Fibroblast of lung (primary cell): ENCODE results near the gene SDK1. TPM values are rescaled to one million over a fixed set of nuclear protein-coding genes. Genes with fewer than 3 reads are reported as not detected.

Source experiments
- DNase-seq, 2 donors: peaks; one replicate each; pipeline versions ENCODE4 v3.0.0 to v3.0.0-alpha.2; 2010; ENCODE audit warnings: low read depth in 2 of 2
- H2AFZ ChIP-seq: 2 replicates; pipeline ENCODE4 v1.5.1; 2012; ENCODE audit warnings: low read length, control low read depth, inconsistent platforms
- H3K27ac ChIP-seq: 2 replicates; pipeline ENCODE4 v1.5.1; 2011; ENCODE audit warnings: low read length, control low read depth; ENCODE audit not compliant: insufficient read depth
- H3K27me3 ChIP-seq: 2 replicates; pipeline ENCODE4 v1.5.1; 2011; ENCODE audit warnings: mild to moderate bottlenecking, low read length; ENCODE audit not compliant: control insufficient read depth, insufficient read depth
- H3K36me3 ChIP-seq: 2 replicates; pipeline ENCODE4 v1.5.1; 2011; ENCODE audit warnings: low read length; ENCODE audit not compliant: control insufficient read depth, insufficient read depth
- H3K4me1 ChIP-seq: 2 replicates; pipeline ENCODE4 v1.5.1; 2011; ENCODE audit warnings: low read length; ENCODE audit not compliant: control insufficient read depth, insufficient read depth; ENCODE audit errors: extremely low read depth
- H3K4me2 ChIP-seq: 2 replicates; pipeline ENCODE4 v1.5.1; 2011; ENCODE audit warnings: low read length, control low read depth; ENCODE audit not compliant: insufficient read depth; ENCODE audit errors: extremely low read depth
- H3K4me3 ChIP-seq, 4 experiments: fragments of 200-600 bp in 1 of 4; sonication (generic) in 1 of 4; replicated peaks in 1 of 4; 2 replicates each; pipeline ENCODE4 v1.5.1; 2011 to 2016; ENCODE audit warnings: low read length in 4 of 4, low read depth in 3 of 4, mild to moderate bottlenecking in 3 of 4, control low read depth in 2 of 4, inconsistent platforms in 1 of 4, mixed read lengths in 1 of 4; ENCODE audit not compliant: insufficient read depth in 1 of 4; ENCODE audit errors: control extremely low read depth in 1 of 4
- H3K79me2 ChIP-seq: 2 replicates; pipeline ENCODE4 v1.5.1; 2012; ENCODE audit warnings: mild to moderate bottlenecking, low read length, inconsistent platforms; ENCODE audit not compliant: control insufficient read depth, insufficient read depth
- H3K9ac ChIP-seq: 2 replicates; pipeline ENCODE4 v1.5.1; 2011; ENCODE audit warnings: mild to moderate bottlenecking, low read length, control low read depth; ENCODE audit not compliant: insufficient read depth
- H3K9me3 ChIP-seq: 2 replicates; pipeline ENCODE4 v1.5.1; 2012; ENCODE audit warnings: low read depth, low read length; ENCODE audit not compliant: control insufficient read depth, insufficient read depth
- H4K20me1 ChIP-seq: 2 replicates; pipeline ENCODE4 v1.5.1; 2011; ENCODE audit warnings: low read length; ENCODE audit not compliant: control insufficient read depth, insufficient read depth; ENCODE audit errors: extremely low read depth
- EZH2 ChIP-seq: IDR thresholded peaks from 2 replicates; pipeline ENCODE4 v1.5.1; 2012; ENCODE audit warnings: low read length, control low read depth, mild to moderate bottlenecking; ENCODE audit errors: missing control alignments
- polyA plus RNA-seq, 2 donors: library from polyadenylated mRNA; depleted of rRNA in 1 of 2; stranded (reverse) in 1 of 2; unstranded in 1 of 2; fragments of >200 nt; gene quantifications; 2 replicates each; pipeline ENCODE4 v1.2.1, GENCODE V29; 2011 to 2012; ENCODE audit warnings: missing spikeins in 1 of 2
- total RNA-seq: library from RNA; depleted of rRNA; stranded (reverse); fragments of >200 nt; gene quantifications from 2 replicates; pipeline ENCODE4 v1.2.1, GENCODE V29; 2014
- TF ChIP-seq, protein P1 (sequence below), 2 donors: IDR thresholded peaks in 1 of 2; conservative IDR thresholded peaks in 1 of 2; 1 replicate in 1 of 2; 2 replicates in 1 of 2; pipeline ENCODE4 v1.5.1; 2011 to 2012; ENCODE audit warnings: low read length in 2 of 2, control low read depth in 1 of 2, inconsistent platforms in 1 of 2, low read depth in 1 of 2, mild to moderate bottlenecking in 1 of 2

Gene SDK1
- total and polyA plus RNA-seq, 2 donors (not counting 1 experiment from before 2014, with no cell fraction given), result 1.0 to 8.6 TPM

DNA sequence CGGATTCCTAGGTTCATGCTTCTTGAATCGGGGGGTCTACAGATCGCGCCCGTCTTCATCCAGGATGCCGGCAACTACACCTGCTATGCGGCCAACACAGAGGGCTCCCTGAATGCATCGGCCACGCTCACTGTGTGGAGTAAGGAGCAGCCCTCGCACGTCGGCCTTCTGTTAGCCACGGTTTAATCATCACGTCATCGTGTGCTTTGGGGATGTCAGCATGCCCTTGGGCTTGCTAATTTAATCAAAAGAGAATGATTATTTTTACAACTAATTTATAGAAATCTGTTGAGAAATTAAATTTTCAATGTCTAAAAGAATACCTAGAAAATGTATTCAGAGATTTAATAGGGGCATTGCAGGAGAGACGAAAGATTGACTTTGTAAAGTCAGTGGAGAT lies 668.2 kb downstream of the SDK1 start:
- Histone ChIP-seq H3K4me3 (no peak overlapping the region), H3K27ac (no peak overlapping the region), H3K9me3 (no peaks in the 10 kb centered on the region), H3K4me2 (no peak overlapping the region), H3K36me3 (no peaks in the 10 kb centered on the region), H2AFZ (no peak overlapping the region), H3K27me3 (no peaks in the 10 kb centered on the region), H3K79me2 (no peaks in the 10 kb centered on the region), H3K4me1 (no peaks in the 10 kb centered on the region), H4K20me1 (no peaks in the 10 kb centered on the region), H3K9ac (no peak overlapping the region)
- no peak for TF ChIP-seq EZH2
- TF ChIP-seq, protein P1, sequence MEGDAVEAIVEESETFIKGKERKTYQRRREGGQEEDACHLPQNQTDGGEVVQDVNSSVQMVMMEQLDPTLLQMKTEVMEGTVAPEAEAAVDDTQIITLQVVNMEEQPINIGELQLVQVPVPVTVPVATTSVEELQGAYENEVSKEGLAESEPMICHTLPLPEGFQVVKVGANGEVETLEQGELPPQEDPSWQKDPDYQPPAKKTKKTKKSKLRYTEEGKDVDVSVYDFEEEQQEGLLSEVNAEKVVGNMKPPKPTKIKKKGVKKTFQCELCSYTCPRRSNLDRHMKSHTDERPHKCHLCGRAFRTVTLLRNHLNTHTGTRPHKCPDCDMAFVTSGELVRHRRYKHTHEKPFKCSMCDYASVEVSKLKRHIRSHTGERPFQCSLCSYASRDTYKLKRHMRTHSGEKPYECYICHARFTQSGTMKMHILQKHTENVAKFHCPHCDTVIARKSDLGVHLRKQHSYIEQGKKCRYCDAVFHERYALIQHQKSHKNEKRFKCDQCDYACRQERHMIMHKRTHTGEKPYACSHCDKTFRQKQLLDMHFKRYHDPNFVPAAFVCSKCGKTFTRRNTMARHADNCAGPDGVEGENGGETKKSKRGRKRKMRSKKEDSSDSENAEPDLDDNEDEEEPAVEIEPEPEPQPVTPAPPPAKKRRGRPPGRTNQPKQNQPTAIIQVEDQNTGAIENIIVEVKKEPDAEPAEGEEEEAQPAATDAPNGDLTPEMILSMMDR (conservative IDR thresholded peaks at IDR 0.05 in 1 of 2, IDR thresholded peaks at IDR 0.05 in 1 of 2; ENCODE audit: low read depth in 1 of 2, low read length in 2 of 2), result no peak
- no peak for DNase-seq

DNA sequence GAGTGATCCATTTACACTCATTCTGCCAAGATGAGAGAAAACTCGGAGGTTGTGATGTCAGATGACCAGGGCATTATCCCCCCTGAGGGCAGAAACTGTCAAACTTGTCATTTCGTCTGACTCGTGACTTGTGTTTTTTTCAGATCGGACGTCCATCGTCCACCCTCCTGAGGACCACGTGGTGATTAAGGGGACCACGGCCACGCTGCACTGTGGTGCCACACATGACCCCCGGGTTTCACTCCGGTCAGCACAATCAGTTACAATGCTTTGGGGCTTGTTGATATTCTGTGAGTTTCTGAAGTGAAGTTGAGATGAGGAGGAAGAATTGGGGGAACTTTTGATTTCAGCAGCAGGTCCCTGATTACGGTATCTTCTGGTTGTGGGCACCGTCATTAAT lies 670.3 kb downstream of the SDK1 start:
- no peak overlapping the region for H3K9ac ChIP-seq
- no peaks in the 10 kb centered on the region for H3K9me3 ChIP-seq
- DNase-seq, result no peak
- no peaks in the 10 kb centered on the region for H3K79me2 ChIP-seq
- no peak overlapping the region for H3K4me2 ChIP-seq
- TF ChIP-seq, protein P1 (conservative IDR thresholded peaks at IDR 0.05 in 1 of 2, IDR thresholded peaks at IDR 0.05 in 1 of 2; ENCODE audit: low read depth in 1 of 2, low read length in 2 of 2), result no peak
- TF ChIP-seq EZH2, result no peak
- H3K27me3 ChIP-seq, result no peaks in the 10 kb centered on the region
- H3K27ac ChIP-seq, result no peak overlapping the region
- no peaks in the 10 kb centered on the region for H3K4me1 ChIP-seq
- no peaks in the 10 kb centered on the region for H4K20me1 ChIP-seq
- no peak overlapping the region for H2AFZ ChIP-seq
- no peak overlapping the region for H3K4me3 ChIP-seq
- no peaks in the 10 kb centered on the region for H3K36me3 ChIP-seq

DNA sequence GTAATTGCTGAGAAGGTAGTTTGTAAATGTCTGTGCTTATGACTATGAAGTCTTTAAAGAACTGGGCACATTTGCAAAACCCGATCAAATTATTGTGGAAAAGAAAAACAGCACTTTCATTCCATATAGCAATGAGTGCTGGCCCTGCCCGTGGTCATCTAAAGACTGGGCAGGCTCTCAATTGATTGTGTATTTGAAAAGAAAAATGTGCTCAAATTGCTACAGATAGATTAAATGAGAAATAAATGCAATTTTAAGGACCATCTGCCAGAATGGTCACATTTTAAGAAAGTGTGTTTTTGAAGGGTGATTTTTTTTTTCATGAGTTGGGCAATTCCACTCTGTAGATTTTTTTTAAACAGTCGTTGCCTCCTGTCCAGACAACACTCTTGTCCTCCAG lies 672.2 kb downstream of the SDK1 start:
- no peak for TF ChIP-seq EZH2
- TF ChIP-seq, protein P1 (conservative IDR thresholded peaks at IDR 0.05 in 1 of 2, IDR thresholded peaks at IDR 0.05 in 1 of 2; ENCODE audit: low read depth in 1 of 2, low read length in 2 of 2), result no peak
- no peaks in the 10 kb centered on the region for H3K79me2 ChIP-seq
- H3K4me3 ChIP-seq, result no peak overlapping the region
- H3K4me1 ChIP-seq, result no peaks in the 10 kb centered on the region
- no peak overlapping the region for H3K27ac ChIP-seq
- H3K9me3 ChIP-seq, result no peaks in the 10 kb centered on the region
- no peaks in the 10 kb centered on the region for H4K20me1 ChIP-seq
- H3K36me3 ChIP-seq, result no peaks in the 10 kb centered on the region
- H2AFZ ChIP-seq, result no peak overlapping the region
- DNase-seq, result no peak
- no peak overlapping the region for H3K4me2 ChIP-seq
- H3K9ac ChIP-seq, result no peak overlapping the region
- H3K27me3 ChIP-seq, result no peaks in the 10 kb centered on the region
